IMR-90 (cell line): ENCODE data around the gene EPHA2.

Source experiments
- BHLHE40 ChIP-seq: fragments of 150-350 bp; IDR thresholded peaks from 2 replicates; pipeline ENCODE4 v1.6.1; 2016; ENCODE audit warnings: mild to moderate bottlenecking, low read depth, low read length
- TF ChIP-seq, protein P1 (sequence below): conservative IDR thresholded peaks from 2 replicates; pipeline ENCODE4 v1.5.1; 2012; ENCODE audit warnings: mild to moderate bottlenecking, low read depth, low read length, improper control_type of control experiment

DNA sequence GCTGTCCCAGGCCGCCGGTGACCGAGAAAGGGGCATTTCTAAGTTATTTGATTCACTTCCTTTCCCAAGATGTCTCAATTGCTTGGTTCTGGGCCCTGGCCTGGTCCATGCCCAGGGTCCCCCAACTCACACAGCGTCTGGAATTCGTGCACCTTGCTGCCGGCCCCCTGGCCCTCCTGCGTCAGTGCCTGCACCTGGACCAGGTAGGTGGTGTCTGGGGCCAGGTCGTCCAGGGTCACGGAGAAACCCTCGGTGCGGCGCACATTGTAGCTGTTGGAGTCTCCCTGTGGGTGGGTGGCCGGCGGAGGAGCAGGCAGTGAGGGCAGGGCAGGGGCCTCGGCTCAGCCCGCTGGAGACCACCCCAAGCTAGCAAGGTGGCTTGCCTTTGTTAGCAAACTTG is 21.0 kb downstream of the EPHA2 start:
- TF ChIP-seq, protein P1, sequence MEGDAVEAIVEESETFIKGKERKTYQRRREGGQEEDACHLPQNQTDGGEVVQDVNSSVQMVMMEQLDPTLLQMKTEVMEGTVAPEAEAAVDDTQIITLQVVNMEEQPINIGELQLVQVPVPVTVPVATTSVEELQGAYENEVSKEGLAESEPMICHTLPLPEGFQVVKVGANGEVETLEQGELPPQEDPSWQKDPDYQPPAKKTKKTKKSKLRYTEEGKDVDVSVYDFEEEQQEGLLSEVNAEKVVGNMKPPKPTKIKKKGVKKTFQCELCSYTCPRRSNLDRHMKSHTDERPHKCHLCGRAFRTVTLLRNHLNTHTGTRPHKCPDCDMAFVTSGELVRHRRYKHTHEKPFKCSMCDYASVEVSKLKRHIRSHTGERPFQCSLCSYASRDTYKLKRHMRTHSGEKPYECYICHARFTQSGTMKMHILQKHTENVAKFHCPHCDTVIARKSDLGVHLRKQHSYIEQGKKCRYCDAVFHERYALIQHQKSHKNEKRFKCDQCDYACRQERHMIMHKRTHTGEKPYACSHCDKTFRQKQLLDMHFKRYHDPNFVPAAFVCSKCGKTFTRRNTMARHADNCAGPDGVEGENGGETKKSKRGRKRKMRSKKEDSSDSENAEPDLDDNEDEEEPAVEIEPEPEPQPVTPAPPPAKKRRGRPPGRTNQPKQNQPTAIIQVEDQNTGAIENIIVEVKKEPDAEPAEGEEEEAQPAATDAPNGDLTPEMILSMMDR = no peak
- TF ChIP-seq BHLHE40 = no peak
